VCaP (cell line): ENCODE results near the gene GPN2.

Experiments
- H3K27ac ChIP-seq: fragments of 450-650 bp; 2 replicates; pipeline ENCODE4 v1.5.1; 2017
- TF ChIP-seq, protein P1 (sequence below): fragments of 450-650 bp; conservative IDR thresholded peaks from 2 replicates; pipeline ENCODE4 v1.5.1; 2017; ENCODE audit warnings: mild to moderate bottlenecking, moderate library complexity

Gene GPN2

DNA sequence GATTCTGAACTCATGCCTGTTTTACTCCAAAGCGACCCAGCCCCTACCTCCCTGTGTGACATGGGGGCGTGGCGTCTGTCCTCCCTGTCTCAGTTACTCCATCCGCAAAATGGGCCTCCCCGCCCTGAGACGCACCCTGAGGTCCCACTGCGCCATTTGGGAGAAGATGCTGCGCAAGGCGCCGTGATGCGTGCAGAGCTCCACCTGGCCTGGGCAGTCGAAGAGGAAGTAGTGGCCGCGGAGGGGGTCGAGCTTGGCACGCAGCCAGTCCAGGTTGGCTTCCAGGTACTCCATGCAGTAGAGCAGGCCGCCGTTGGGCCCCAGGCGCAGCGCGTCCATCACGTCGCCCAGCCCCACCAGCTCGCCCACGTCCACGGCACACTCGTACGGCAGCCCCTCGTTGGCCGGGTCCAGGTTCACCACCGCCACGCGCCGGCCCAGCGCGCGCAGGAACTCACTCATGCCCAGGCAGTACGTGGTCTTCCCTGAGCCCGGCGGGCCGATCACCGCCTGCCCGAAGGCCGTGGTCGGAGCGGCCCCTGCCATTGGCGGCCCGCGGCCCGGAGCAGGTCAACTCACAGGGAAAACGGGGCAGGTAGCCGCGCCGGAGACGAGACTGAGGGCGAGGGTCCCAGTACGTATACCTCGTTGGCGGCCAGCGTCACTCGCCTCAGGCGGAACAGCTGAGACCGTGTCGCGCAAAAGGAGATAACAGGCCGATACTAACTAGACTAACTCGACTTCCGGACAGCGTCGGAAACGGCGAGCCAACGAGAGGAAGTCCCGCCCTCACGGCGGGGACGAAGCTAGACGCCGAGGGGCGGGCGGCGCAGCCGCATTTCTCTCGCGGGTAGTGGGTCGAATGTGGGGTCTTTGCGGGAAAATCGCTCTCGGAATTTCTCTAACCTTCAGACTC lies at the start of gene GPN2:
GPN2 (minus strand) TSS at position 733 of the 916 bp plus-strand sequence; CDS start at position 546, 187 bp downstream.
- TF ChIP-seq, protein P1, sequence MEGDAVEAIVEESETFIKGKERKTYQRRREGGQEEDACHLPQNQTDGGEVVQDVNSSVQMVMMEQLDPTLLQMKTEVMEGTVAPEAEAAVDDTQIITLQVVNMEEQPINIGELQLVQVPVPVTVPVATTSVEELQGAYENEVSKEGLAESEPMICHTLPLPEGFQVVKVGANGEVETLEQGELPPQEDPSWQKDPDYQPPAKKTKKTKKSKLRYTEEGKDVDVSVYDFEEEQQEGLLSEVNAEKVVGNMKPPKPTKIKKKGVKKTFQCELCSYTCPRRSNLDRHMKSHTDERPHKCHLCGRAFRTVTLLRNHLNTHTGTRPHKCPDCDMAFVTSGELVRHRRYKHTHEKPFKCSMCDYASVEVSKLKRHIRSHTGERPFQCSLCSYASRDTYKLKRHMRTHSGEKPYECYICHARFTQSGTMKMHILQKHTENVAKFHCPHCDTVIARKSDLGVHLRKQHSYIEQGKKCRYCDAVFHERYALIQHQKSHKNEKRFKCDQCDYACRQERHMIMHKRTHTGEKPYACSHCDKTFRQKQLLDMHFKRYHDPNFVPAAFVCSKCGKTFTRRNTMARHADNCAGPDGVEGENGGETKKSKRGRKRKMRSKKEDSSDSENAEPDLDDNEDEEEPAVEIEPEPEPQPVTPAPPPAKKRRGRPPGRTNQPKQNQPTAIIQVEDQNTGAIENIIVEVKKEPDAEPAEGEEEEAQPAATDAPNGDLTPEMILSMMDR: no peak
- H3K27ac ChIP-seq: peak within 1 kb of the TSS; percentile 88

DNA sequence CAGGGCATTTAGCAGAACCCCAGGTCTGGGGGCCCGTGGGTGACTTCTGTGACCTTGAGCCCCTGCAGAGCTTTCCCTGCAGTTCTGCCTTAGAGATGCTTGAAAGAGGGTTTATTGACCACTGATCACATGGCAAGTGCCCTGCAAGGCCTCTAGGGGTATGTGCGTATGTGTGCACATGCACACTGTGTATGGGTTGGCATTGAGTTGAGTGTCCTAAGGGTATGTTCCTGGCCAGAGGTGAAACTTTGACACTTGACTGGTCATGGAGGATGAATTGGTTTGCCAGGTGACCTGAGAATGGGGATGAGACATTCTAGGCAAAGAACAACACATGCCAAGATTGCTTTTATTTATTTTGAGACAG lies 48.6 kb upstream of the GPN2 start:
- H3K27ac ChIP-seq: no peak overlapping the region
- TF ChIP-seq, protein P1: no peak

DNA sequence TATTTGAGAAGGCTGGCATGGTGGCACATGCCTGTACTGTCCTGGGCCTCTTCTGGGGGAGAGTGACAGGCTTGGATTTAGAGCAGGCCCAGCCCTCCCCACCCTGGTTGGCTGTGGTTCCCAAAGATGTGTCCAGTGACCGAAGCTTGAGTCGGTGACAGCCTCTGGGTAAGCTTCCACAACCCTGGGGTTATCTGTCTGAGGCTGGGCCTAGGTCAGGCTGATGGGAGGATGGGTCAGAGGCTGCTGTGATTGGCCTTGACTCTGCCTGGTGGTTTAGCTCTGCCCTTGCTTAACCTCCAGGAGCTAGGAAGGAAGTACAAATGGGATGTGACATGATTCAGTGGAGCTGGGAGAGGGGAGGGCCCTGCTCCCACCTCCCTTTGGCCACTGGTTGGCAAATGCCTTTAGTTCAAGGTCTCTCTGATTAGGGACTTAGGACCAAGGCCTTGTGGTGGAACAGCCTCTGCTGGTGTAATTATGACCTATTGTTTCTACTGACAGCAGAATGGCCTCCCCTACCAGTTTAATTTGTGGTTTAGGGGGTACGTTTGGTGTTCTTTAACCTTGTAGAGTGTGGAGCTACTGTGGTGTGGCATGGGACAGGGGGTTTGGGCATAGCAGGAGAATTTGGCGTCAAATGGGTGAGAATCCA lies 48.0 kb upstream of the GPN2 start:
- no peak overlapping the region for H3K27ac ChIP-seq
- TF ChIP-seq, protein P1: no peak

DNA sequence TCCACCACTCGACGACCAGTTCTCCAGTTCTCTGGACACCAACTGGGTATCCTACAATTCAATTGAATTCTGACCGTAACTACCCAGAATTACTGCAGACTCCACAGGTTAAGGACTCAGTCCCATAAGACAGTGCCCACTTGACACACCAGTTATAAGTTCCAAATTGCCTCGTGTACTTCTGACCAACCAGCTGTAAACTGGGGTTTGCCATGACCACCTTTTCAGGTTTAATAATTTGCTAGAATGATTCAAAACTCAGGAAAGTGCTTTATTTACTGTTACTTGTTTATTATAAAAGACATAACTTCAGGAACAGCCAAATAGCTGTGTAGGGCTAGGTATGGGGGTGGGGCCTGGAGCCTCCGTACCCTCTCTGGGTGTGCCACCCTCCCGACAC lies 46.7 kb upstream of the GPN2 start:
- TF ChIP-seq, protein P1: no peak
- no peak overlapping the region for H3K27ac ChIP-seq

DNA sequence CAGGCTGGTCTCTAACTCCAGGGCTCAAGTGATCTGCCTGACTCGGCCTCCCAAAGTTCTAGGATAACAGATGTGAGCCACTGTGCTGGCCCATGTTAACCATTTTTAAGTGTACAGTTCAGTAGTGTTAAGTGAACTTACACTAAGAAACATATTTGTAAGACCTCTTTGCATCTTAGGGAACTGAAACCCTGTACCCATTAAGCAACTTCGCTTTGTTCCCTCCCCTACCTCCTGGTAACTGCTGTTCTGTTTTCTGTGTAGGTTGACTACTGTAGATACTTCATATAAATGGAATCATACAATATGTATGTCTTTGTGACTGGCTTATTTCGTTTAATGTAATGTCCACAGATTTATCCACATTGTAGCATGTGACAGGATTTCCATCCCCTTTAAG lies 42.4 kb upstream of the GPN2 start:
- no peak overlapping the region for H3K27ac ChIP-seq
- TF ChIP-seq, protein P1: no peak

DNA sequence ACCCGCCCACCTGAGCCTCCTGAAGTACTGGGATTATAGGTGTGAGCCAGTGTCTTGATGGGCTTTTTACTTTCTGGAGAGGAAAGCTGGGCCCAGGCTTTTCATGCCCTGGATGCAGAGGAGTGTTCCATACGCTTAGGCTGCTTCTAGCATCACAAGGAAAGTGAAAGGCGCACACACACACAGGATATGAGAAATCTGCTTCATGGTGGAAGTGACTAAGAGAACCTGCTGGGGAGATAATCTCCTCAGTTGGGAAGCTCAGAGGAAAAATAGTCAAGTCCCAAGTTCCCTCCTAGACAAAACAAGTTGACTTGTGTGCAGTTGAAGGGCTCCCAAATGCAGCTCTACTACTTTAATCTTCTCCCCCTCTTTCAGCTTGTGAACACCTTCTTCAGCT lies 33.6 kb upstream of the GPN2 start:
- TF ChIP-seq, protein P1: no peak
- H3K27ac ChIP-seq: no peak overlapping the region

DNA sequence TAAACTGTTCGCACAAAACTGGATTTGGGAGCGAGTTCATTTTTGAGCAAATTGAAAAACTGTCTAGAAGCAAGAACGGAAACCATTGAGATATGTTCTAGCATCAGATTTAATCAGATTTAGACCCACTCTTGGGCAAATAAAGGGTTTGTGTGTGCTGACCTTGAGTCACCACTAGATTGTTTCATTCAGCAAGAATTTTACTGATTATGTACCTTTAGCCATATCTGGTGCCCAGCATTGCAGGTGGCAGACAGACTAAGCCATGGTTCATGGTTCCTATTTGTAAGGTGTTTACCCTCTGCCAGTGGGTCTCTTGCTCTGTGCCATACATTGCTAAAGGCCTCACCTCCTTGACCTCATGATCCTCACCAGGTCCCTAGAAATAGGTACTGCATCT lies 32.8 kb upstream of the GPN2 start:
- TF ChIP-seq, protein P1: no peak
- H3K27ac ChIP-seq: peak overlapping the region; percentile 76; the same call in 1 of the 2 replicates
